Mesenchymal stem cell (in vitro differentiated cells and primary cell): ENCODE results near the gene ABCD4.

Experiments used
- DNase-seq: peaks from one replicate; pipeline ENCODE4 v3.0.0-alpha.2; 2013
- H2AFZ ChIP-seq: one replicate; pipeline ENCODE4 v1.6.1; 2013; ENCODE audit warnings: low read depth, mild to moderate bottlenecking, control low read depth, inconsistent platforms, low read length, moderate library complexity
- H2AK5ac ChIP-seq: 2 replicates; pipeline ENCODE4 v1.6.1; 2013; ENCODE audit warnings: low read length, moderate library complexity, mild to moderate bottlenecking, inconsistent platforms; ENCODE audit not compliant: severe bottlenecking
- H2BK120ac ChIP-seq: one replicate; pipeline ENCODE4 v1.6.1; 2013; ENCODE audit warnings: low read depth, mild to moderate bottlenecking, inconsistent platforms, low read length, moderate library complexity
- H2BK12ac ChIP-seq, 2 experiments: one replicate each; pipeline ENCODE4 v1.6.1; 2013; ENCODE audit warnings: inconsistent platforms in 2 of 2, low read length in 2 of 2, mild to moderate bottlenecking in 2 of 2, moderate library complexity in 2 of 2, control low read depth in 1 of 2
- H2BK15ac ChIP-seq: one replicate; pipeline ENCODE4 v1.6.1; 2013; ENCODE audit warnings: mild to moderate bottlenecking, low read depth, inconsistent platforms; ENCODE audit not compliant: poor library complexity, severe bottlenecking
- H2BK5ac ChIP-seq: 2 replicates; pipeline ENCODE4 v1.6.1; 2013; ENCODE audit warnings: low read depth, mild to moderate bottlenecking, low read length, control low read depth, inconsistent platforms; ENCODE audit not compliant: poor library complexity, severe bottlenecking
- H3K14ac ChIP-seq, 2 experiments: one replicate each; pipeline ENCODE4 v1.6.1; 2013; ENCODE audit warnings: inconsistent platforms in 2 of 2, low read length in 2 of 2, control low read depth in 1 of 2, mild to moderate bottlenecking in 1 of 2, moderate library complexity in 1 of 2
- H3K18ac ChIP-seq, 2 experiments: one replicate each; pipeline ENCODE4 v1.6.1; 2013; ENCODE audit warnings: inconsistent platforms in 2 of 2, low read length in 2 of 2, control low read depth in 1 of 2, low read depth in 1 of 2, mild to moderate bottlenecking in 1 of 2
- H3K23ac ChIP-seq, 2 experiments: one replicate each; pipeline ENCODE4 v1.6.1; 2013; ENCODE audit warnings: inconsistent platforms in 2 of 2, low read length in 2 of 2, mild to moderate bottlenecking in 2 of 2, moderate library complexity in 2 of 2, control low read depth in 1 of 2
- H3K27ac ChIP-seq: 2 replicates; pipeline ENCODE4 v1.5.1; 2013; ENCODE audit warnings: mild to moderate bottlenecking, moderate library complexity, low read length, control low read depth, inconsistent platforms; ENCODE audit not compliant: poor library complexity, severe bottlenecking
- H3K27me3 ChIP-seq, 2 experiments: 2 replicates each; pipeline versions ENCODE4 v1.6.1 to v1.7.0; 2013; ENCODE audit warnings: low read length in 2 of 2, mild to moderate bottlenecking in 2 of 2, moderate library complexity in 2 of 2, control low read depth in 1 of 2, inconsistent platforms in 1 of 2; ENCODE audit not compliant: control insufficient read depth in 1 of 2, insufficient read depth in 1 of 2
- H3K36me3 ChIP-seq, 2 experiments: 2 replicates each; pipeline versions ENCODE4 v1.6.1 to v1.7.0; 2013; ENCODE audit warnings: low read length in 2 of 2, control low read depth in 1 of 2, inconsistent platforms in 1 of 2, low read depth in 1 of 2, mild to moderate bottlenecking in 1 of 2; ENCODE audit not compliant: insufficient read depth in 2 of 2, control insufficient read depth in 1 of 2
- H3K4ac ChIP-seq, 2 experiments: one replicate each; pipeline ENCODE4 v1.6.1; 2013; ENCODE audit warnings: inconsistent platforms in 2 of 2, low read length in 2 of 2, mild to moderate bottlenecking in 2 of 2, moderate library complexity in 2 of 2, control low read depth in 1 of 2, low read depth in 1 of 2
- H3K4me1 ChIP-seq: 2 replicates; pipeline ENCODE4 v1.6.1; 2013; ENCODE audit warnings: low read depth, low read length, control low read depth; ENCODE audit not compliant: control insufficient read depth, insufficient read depth
- H3K4me2 ChIP-seq: 2 replicates; pipeline ENCODE4 v1.6.1; 2013; ENCODE audit warnings: low read length, mild to moderate bottlenecking, inconsistent platforms; ENCODE audit not compliant: poor library complexity, severe bottlenecking
- H3K4me3 ChIP-seq, 2 experiments: 2 replicates each; pipeline versions ENCODE4 v1.5.1 to v1.7.0; 2013; ENCODE audit warnings: low read length in 2 of 2, mild to moderate bottlenecking in 2 of 2, control low read depth in 1 of 2, low read depth in 1 of 2; ENCODE audit not compliant: insufficient read depth in 1 of 2
- H3K79me1 ChIP-seq: replicated peaks from 2 replicates; pipeline ENCODE4 v1.6.1; 2013; ENCODE audit warnings: mild to moderate bottlenecking, control low read depth, low read length, inconsistent platforms; ENCODE audit not compliant: poor library complexity, severe bottlenecking
- H3K9ac ChIP-seq: 2 replicates; pipeline ENCODE4 v1.7.0; 2013; ENCODE audit warnings: mild to moderate bottlenecking, low read length, moderate library complexity
- H3K9me3 ChIP-seq: 2 replicates; pipeline ENCODE4 v1.7.0; 2013; ENCODE audit warnings: mild to moderate bottlenecking, low read length; ENCODE audit not compliant: control insufficient read depth
- H4K8ac ChIP-seq: one replicate; pipeline ENCODE4 v1.6.1; 2013; ENCODE audit warnings: inconsistent platforms, mild to moderate bottlenecking, low read length, moderate library complexity
- H4K91ac ChIP-seq: one replicate; pipeline ENCODE4 v1.6.1; 2013; ENCODE audit warnings: mild to moderate bottlenecking, low read length, inconsistent platforms
- WGBS: methylation state at CpG from one replicate; pipeline ENCODE4 v1.1.7; 2013; ENCODE audit warnings: mixed read lengths; 5-methylcytosine and 5-hydroxymethylcytosine counted together

ABCD4 gene

GRCh38 chr14:74246542-74246941, 56.2 kb downstream of the ABCD4 start:
- WGBS: 63% methylated on average over 7 of the region's 8 CpGs
- no peak overlapping the region for H3K9ac ChIP-seq

GRCh38 chr14:74245292-74245691, 57.4 kb downstream of the ABCD4 start:
- no peak overlapping the region for H2BK12ac ChIP-seq
- no peak for DNase-seq
- no peak overlapping the region for H2BK5ac ChIP-seq
- H3K4me3 ChIP-seq: no peak overlapping the region
- H3K9me3 ChIP-seq: no peaks in the 10 kb centered on the region
- H3K9ac ChIP-seq: no peak overlapping the region
- no peak overlapping the region for H3K23ac ChIP-seq
- no peaks in the 10 kb centered on the region for H3K79me1 ChIP-seq
- H4K91ac ChIP-seq: no peak overlapping the region
- no peak overlapping the region for H3K4me2 ChIP-seq
- no peak overlapping the region for H2AK5ac ChIP-seq
- 53% methylated on average over 4 of the region's 7 CpGs for WGBS
- H3K27me3 ChIP-seq: peaks cover 92 to 95% of the 10 kb centered on the region in 2 experiments
- H2BK15ac ChIP-seq: no peak overlapping the region
- H3K4me1 ChIP-seq: peaks cover 10% of the 10 kb centered on the region
- no peak overlapping the region for H4K8ac ChIP-seq
- no peak overlapping the region for H3K4ac ChIP-seq
- no peak overlapping the region for H2AFZ ChIP-seq
- H3K36me3 ChIP-seq: no peaks in the 10 kb centered on the region
- no peak overlapping the region for H3K14ac ChIP-seq
- no peak overlapping the region for H3K18ac ChIP-seq
- H2BK120ac ChIP-seq: no peak overlapping the region
- H3K27ac ChIP-seq: no peak overlapping the region

More at GRCh38 chr14:74246542-74246941, 56.2 kb downstream of the ABCD4 start:
- H3K14ac ChIP-seq: no peak overlapping the region
- no peak overlapping the region for H3K23ac ChIP-seq
- no peak overlapping the region for H3K4me3 ChIP-seq
- H2AK5ac ChIP-seq: no peak overlapping the region
- no peak overlapping the region for H4K91ac ChIP-seq
- H3K36me3 ChIP-seq: no peaks in the 10 kb centered on the region
- no peak overlapping the region for H4K8ac ChIP-seq
- H2BK120ac ChIP-seq: no peak overlapping the region
- no peaks in the 10 kb centered on the region for H3K79me1 ChIP-seq
- no peak overlapping the region for H2BK12ac ChIP-seq
- no peak overlapping the region for H3K18ac ChIP-seq
- H3K27me3 ChIP-seq: peaks cover 80 to 82% of the 10 kb centered on the region in 2 experiments
- H2BK5ac ChIP-seq: no peak overlapping the region
- H2BK15ac ChIP-seq: no peak overlapping the region
- no peak overlapping the region for H2AFZ ChIP-seq
- no peak overlapping the region for H3K4me2 ChIP-seq
- H3K9me3 ChIP-seq: no peaks in the 10 kb centered on the region
- DNase-seq: no peak
- H3K4ac ChIP-seq: no peak overlapping the region
- no peak overlapping the region for H3K27ac ChIP-seq
- no peaks in the 10 kb centered on the region for H3K4me1 ChIP-seq

GRCh38 chr14:74244115-74244514, 58.6 kb downstream of the ABCD4 start:
- H3K4ac ChIP-seq: no peak overlapping the region
- H3K9ac ChIP-seq: no peak overlapping the region
- peaks cover 99 to 100% of the 10 kb centered on the region in 2 experiments for H3K27me3 ChIP-seq
- no peak overlapping the region for H2BK120ac ChIP-seq
- no peaks in the 10 kb centered on the region for H3K79me1 ChIP-seq
- no peak overlapping the region for H3K27ac ChIP-seq
- H3K4me2 ChIP-seq: no peak overlapping the region
- no peak overlapping the region for H3K23ac ChIP-seq
- H4K91ac ChIP-seq: no peak overlapping the region
- H2AFZ ChIP-seq: no peak overlapping the region
- H3K9me3 ChIP-seq: no peaks in the 10 kb centered on the region
- no peak overlapping the region for H4K8ac ChIP-seq
- no peak overlapping the region for H2BK12ac ChIP-seq
- H2AK5ac ChIP-seq: no peak overlapping the region
- peaks cover 15% of the 10 kb centered on the region for H3K4me1 ChIP-seq
- no peak overlapping the region for H2BK15ac ChIP-seq
- H3K4me3 ChIP-seq: no peak overlapping the region
- whole genome bisulfite sequencing: 15% methylated on average over 3 of the region's 3 CpGs
- H2BK5ac ChIP-seq: no peak overlapping the region
- peaks cover 0 to 3% of the 10 kb centered on the region in 2 experiments for H3K36me3 ChIP-seq
- H3K14ac ChIP-seq: no peak overlapping the region
- DNase-seq: no peak
- H3K18ac ChIP-seq: no peak overlapping the region

GRCh38 chr14:74243051-74243450, 59.7 kb downstream of the ABCD4 start:
- no peak overlapping the region for H3K4me3 ChIP-seq
- no peak overlapping the region for H2BK5ac ChIP-seq
- H3K4ac ChIP-seq: no peak overlapping the region
- H2BK120ac ChIP-seq: no peak overlapping the region
- H3K36me3 ChIP-seq: peaks cover 0 to 3% of the 10 kb centered on the region in 2 experiments
- H2AFZ ChIP-seq: no peak overlapping the region
- H3K9ac ChIP-seq: no peak overlapping the region
- H3K9me3 ChIP-seq: no peaks in the 10 kb centered on the region
- no peak overlapping the region for H3K4me2 ChIP-seq
- no peak overlapping the region for H4K91ac ChIP-seq
- no peak overlapping the region for H3K27ac ChIP-seq
- no peak overlapping the region for H2BK12ac ChIP-seq
- H4K8ac ChIP-seq: no peak overlapping the region
- no peak overlapping the region for H3K23ac ChIP-seq
- peaks cover 15% of the 10 kb centered on the region for H3K4me1 ChIP-seq
- no peak for DNase-seq
- no peak overlapping the region for H3K14ac ChIP-seq
- WGBS: 34% methylated on average over 5 of the region's 5 CpGs
- no peak overlapping the region for H2AK5ac ChIP-seq
- H3K79me1 ChIP-seq: no peaks in the 10 kb centered on the region
- no peak overlapping the region for H3K18ac ChIP-seq
- peaks cover 99 to 100% of the 10 kb centered on the region in 2 experiments for H3K27me3 ChIP-seq
- no peak overlapping the region for H2BK15ac ChIP-seq
